Thymus (tissue), 11 donors: ENCODE data around the gene DNAH14. TPM values are rescaled to one million over a fixed set of nuclear protein-coding genes. Genes with fewer than 3 reads are reported as not detected.
"Not testable (repeated sequence)": the region's sequence is repeated elsewhere in the genome, so short reads cannot be mapped to it uniquely, and the experiment has no call there.

Source experiments
- DNase-seq, 9 donors: peaks; one replicate each; pipeline ENCODE4 v3.0.0-alpha.2; 2013; ENCODE audit warnings: low spot score in 9 of 9, low read depth in 6 of 9, missing footprints in 1 of 9
- H3K27ac ChIP-seq, 2 donors: one replicate each; pipeline ENCODE4 v1.5.1; 2013; ENCODE audit warnings: control low read depth in 1 of 2, low read depth in 1 of 2, low read length in 1 of 2, mild to moderate bottlenecking in 1 of 2, moderate library complexity in 1 of 2
- H3K27me3 ChIP-seq, 2 donors: one replicate each; pipeline ENCODE4 v1.5.1; 2013; ENCODE audit warnings: low read length in 1 of 2; ENCODE audit not compliant: control insufficient read depth in 2 of 2, insufficient read depth in 1 of 2
- H3K36me3 ChIP-seq, 2 donors: one replicate each; pipeline ENCODE4 v1.5.1; 2013; ENCODE audit warnings: low read length in 1 of 2, mild to moderate bottlenecking in 1 of 2, moderate library complexity in 1 of 2; ENCODE audit not compliant: control insufficient read depth in 2 of 2, insufficient read depth in 2 of 2
- H3K4me1 ChIP-seq, 2 donors: one replicate each; pipeline ENCODE4 v1.5.1; 2013; ENCODE audit warnings: low read length in 2 of 2; ENCODE audit not compliant: control insufficient read depth in 2 of 2, insufficient read depth in 2 of 2
- H3K4me3 ChIP-seq, 2 donors: one replicate each; pipeline ENCODE4 v1.5.1; 2013; ENCODE audit warnings: low read length in 2 of 2, control low read depth in 1 of 2, mild to moderate bottlenecking in 1 of 2
- H3K9me3 ChIP-seq, 2 donors: one replicate each; pipeline ENCODE4 v1.5.1; 2013; ENCODE audit warnings: low read length in 1 of 2, mild to moderate bottlenecking in 1 of 2; ENCODE audit not compliant: control insufficient read depth in 2 of 2, insufficient read depth in 1 of 2
- WGBS: extraction: QIAGEN DNeasy Blood & Tissue Kit; methylation state at CpG from one replicate; pipeline ENCODE4 v1.1.7; 2013; 5-methylcytosine and 5-hydroxymethylcytosine counted together
- polyA plus RNA-seq: library from polyadenylated mRNA; stranded (reverse); fragments of 200-250 nt; gene quantifications from one replicate; pipeline ENCODE4 v1.2.3, GENCODE V29; 2013
- total RNA-seq: library from RNA; stranded (reverse); fragments of 120-200 nt; gene quantifications from one replicate; pipeline ENCODE4 v1.2.4, GENCODE V29; 2013
- donor health status: healthy.

The DNAH14 gene
- total and polyA plus RNA-seq, 2 donors, result 5.0 to 31.9 TPM

DNA sequence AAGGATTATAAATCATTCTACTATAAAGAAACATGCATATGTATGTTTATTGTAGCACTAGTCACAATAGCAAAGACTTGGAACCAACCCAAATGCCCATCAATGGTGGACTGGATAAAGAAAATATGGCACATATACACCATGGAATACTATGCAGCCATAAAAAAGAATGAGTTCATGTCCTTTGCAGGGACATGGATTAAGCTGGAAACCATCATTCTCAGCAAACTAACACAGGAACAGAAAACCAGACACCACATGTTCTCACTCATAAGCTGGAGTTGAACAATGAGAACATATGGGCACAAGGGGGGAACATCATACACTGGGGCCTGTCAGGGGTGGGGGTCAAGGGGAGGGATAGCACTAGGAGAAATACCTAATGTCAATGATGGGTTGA lies 300.0 kb downstream of the DNAH14 start:
- not testable (repeated sequence) for H3K27me3 ChIP-seq, H3K4me1 ChIP-seq, H3K9me3 ChIP-seq, H3K4me3 ChIP-seq, H3K36me3 ChIP-seq, H3K27ac ChIP-seq, DNase-seq

GRCh38 chr1:225230483-225230882 lies 301.0 kb downstream of the DNAH14 start:
- Histone ChIP-seq H3K9me3 (no peaks in the 10 kb centered on the region), H3K36me3 (no peaks in the 10 kb centered on the region), H3K27ac (no peak overlapping the region), H3K4me1 (no peaks in the 10 kb centered on the region), H3K4me3 (no peak overlapping the region), H3K27me3 (no peaks in the 10 kb centered on the region)
- WGBS, result 96% methylated on average over 2 of the region's 2 CpGs
- DNase-seq, result no peak

- H3K27me3 ChIP-seq, H3K4me1 ChIP-seq, H3K27ac ChIP-seq, H3K9me3 ChIP-seq, H3K4me3 ChIP-seq, DNase-seq, H3K36me3 ChIP-seq: not testable (repeated sequence)
- WGBS, result 45% methylated on average over 1 of the region's 1 CpG
These were observed 303.5 kb downstream of the DNAH14 start for GRCh38 chr1:225232930-225233329.

- Histone ChIP-seq H3K4me1 (no peaks in the 10 kb centered on the region), H3K27me3 (no peaks in the 10 kb centered on the region), H3K36me3 (no peaks in the 10 kb centered on the region), H3K9me3 (peaks cover 2% of the 10 kb centered on the region in 2 donors), H3K4me3 (no peak overlapping the region), H3K27ac (no peak overlapping the region)
- WGBS, result 99% methylated on average over 3 of the region's 3 CpGs
- no peak for DNase-seq
These were observed 313.1 kb downstream of the DNAH14 start for GRCh38 chr1:225242611-225243010.

GRCh38 chr1:225250432-225250831 lies 321.0 kb downstream of the DNAH14 start:
- H3K27me3 ChIP-seq, result no peaks in the 10 kb centered on the region
- WGBS, result 62% methylated on average over 4 of the region's 4 CpGs
- H3K4me1 ChIP-seq, result no peaks in the 10 kb centered on the region
- H3K4me3 ChIP-seq, result no peak overlapping the region
- DNase-seq, result no peak
- no peak overlapping the region for H3K27ac ChIP-seq
- H3K9me3 ChIP-seq, result no peaks in the 10 kb centered on the region
- no peaks in the 10 kb centered on the region for H3K36me3 ChIP-seq

- no peak overlapping the region for H3K27ac ChIP-seq
- H3K27me3 ChIP-seq, result no peaks in the 10 kb centered on the region
- no peak overlapping the region for H3K4me3 ChIP-seq
- 76% methylated on average over 4 of the region's 4 CpGs for WGBS
- no peaks in the 10 kb centered on the region for H3K4me1 ChIP-seq
- no peaks in the 10 kb centered on the region for H3K9me3 ChIP-seq
- no peaks in the 10 kb centered on the region for H3K36me3 ChIP-seq
- no peak for DNase-seq
These were observed 323.7 kb downstream of the DNAH14 start for GRCh38 chr1:225253173-225253572.

DNA sequence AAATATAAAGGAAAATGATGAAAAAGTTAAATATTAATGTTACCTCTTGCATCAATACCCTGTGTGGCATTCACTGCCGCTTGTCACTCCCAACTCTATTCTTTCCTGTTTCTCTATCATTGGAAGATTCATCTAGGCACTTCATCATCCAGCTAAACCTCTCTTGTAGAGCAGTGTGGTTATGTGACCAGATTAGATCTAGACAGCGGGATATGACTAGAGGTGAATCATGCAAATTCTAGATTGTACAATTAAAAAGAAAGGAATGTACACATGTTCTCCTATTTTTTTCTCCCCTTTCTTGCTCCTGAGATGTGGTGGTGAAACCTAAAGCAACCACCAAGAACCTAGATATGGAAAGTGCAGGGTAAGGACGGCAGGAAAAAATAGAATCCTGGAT lies 324.3 kb downstream of the DNAH14 start:
- Histone ChIP-seq H3K4me3 (no peak overlapping the region), H3K36me3 (no peaks in the 10 kb centered on the region), H3K27ac (no peak overlapping the region), H3K4me1 (no peaks in the 10 kb centered on the region), H3K9me3 (no peaks in the 10 kb centered on the region), H3K27me3 (no peaks in the 10 kb centered on the region)
- no peak for DNase-seq
- WGBS, result 96% methylated on average over 3 of the region's 3 CpGs

- Histone ChIP-seq H3K27ac (no peak overlapping the region), H3K36me3 (no peaks in the 10 kb centered on the region), H3K9me3 (no peaks in the 10 kb centered on the region), H3K4me3 (no peak overlapping the region), H3K4me1 (no peaks in the 10 kb centered on the region), H3K27me3 (no peaks in the 10 kb centered on the region)
- no peak for DNase-seq
- WGBS, result 98% methylated on average over 4 of the region's 4 CpGs
These were observed 325.2 kb downstream of the DNAH14 start for GRCh38 chr1:225254676-225255075.

DNA sequence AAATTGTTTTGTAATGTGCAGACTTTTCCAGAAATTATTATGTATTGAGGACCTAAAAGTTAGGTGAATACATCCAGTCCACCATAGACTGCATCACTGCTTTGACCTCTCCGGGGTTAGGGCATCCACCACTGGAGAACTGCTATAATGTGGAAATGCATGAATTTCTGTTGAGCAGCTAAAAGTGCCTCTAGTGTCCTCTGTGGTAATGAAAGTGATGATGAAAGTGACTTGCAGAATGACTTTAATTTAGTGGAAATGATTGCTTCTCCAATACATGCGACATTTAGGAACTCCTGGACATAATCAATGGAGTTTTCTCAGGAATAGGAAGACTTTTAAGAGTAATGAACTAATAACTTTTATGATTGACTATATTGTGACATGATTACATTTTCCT lies 327.6 kb downstream of the DNAH14 start:
- 96% methylated on average over 2 of the region's 2 CpGs for WGBS

GRCh38 chr1:225258811-225259210 lies 329.3 kb downstream of the DNAH14 start:
- H3K4me1 ChIP-seq, result no peaks in the 10 kb centered on the region
- no peaks in the 10 kb centered on the region for H3K36me3 ChIP-seq
- H3K27me3 ChIP-seq, result no peaks in the 10 kb centered on the region
- H3K4me3 ChIP-seq, result no peak overlapping the region
- H3K9me3 ChIP-seq, result no peaks in the 10 kb centered on the region
- H3K27ac ChIP-seq, result no peak overlapping the region
- no peak for DNase-seq

More for the DNA sequence above, 327.6 kb downstream of the DNAH14 start:
- Histone ChIP-seq H3K36me3 (no peaks in the 10 kb centered on the region), H3K27ac (no peak overlapping the region), H3K4me1 (no peaks in the 10 kb centered on the region), H3K9me3 (no peaks in the 10 kb centered on the region), H3K27me3 (no peaks in the 10 kb centered on the region), H3K4me3 (no peak overlapping the region)
- no peak for DNase-seq
